ENCODE data around the gene KAZN. TPM values are rescaled to one million over a fixed set of nuclear protein-coding genes. Genes with fewer than 3 reads are reported as not detected.

The KAZN gene
- total and polyA plus RNA-seq, 3 donors from 2014 or later: 12.1 to 14.6 (median 13.8) TPM

- no peak for TF ChIP-seq CTCF (IDR thresholded peaks at IDR 0.05)
- TF ChIP-seq POLR2A (IDR thresholded peaks at IDR 0.05): no peak
- Histone ChIP-seq H3K27ac (no peak overlapping the region), H3K9me3 (no peaks in the 10 kb centered on the region), H3K36me3 (ENCODE audit: low read depth, missing control alignments) (no peaks in the 10 kb centered on the region), H3K4me3 (no peak overlapping the region), H3K27me3 (no peaks in the 10 kb centered on the region), H3K4me1 (no peaks in the 10 kb centered on the region)
- no peak for DNase-seq
- WGBS, 2 donors: 86 to 95% methylated on average over 3 of the region's 3 CpGs
- intact Hi-C loops (cut with DNase I; ENCODE audit: low total_unique reads): no loop called here
Measured at GRCh38 chr1:14872762-14873161, 274.3 kb downstream of the KAZN start.

- no peak overlapping the region for H3K4me3 ChIP-seq
- H3K36me3 ChIP-seq (ENCODE audit: low read depth, missing control alignments): no peaks in the 10 kb centered on the region
- 74 to 79% methylated on average over 4 of the region's 4 CpGs for WGBS, 2 donors
- H3K4me1 ChIP-seq: no peaks in the 10 kb centered on the region
- TF ChIP-seq CTCF (IDR thresholded peaks at IDR 0.05) (no peak), POLR2A (IDR thresholded peaks at IDR 0.05) (no peak)
- DNase-seq: no peak
- H3K27ac ChIP-seq: no peak overlapping the region
- intact Hi-C loops (cut with DNase I; ENCODE audit: low total_unique reads): no loop called here
- no peaks in the 10 kb centered on the region for H3K9me3 ChIP-seq
- no peaks in the 10 kb centered on the region for H3K27me3 ChIP-seq
Measured at GRCh38 chr1:14873677-14874076, 275.2 kb downstream of the KAZN start.

- Histone ChIP-seq H3K9me3 (no peaks in the 10 kb centered on the region), H3K27ac (no peak overlapping the region), H3K27me3 (no peaks in the 10 kb centered on the region), H3K36me3 (ENCODE audit: low read depth, missing control alignments) (no peaks in the 10 kb centered on the region), H3K4me3 (no peak overlapping the region), H3K4me1 (no peaks in the 10 kb centered on the region)
- TF ChIP-seq CTCF (IDR thresholded peaks at IDR 0.05): no peak
- TF ChIP-seq POLR2A (IDR thresholded peaks at IDR 0.05): no peak
- WGBS, 2 donors: 68 to 71% methylated on average over 10 to 11 of the region's 11 CpGs
- intact Hi-C loops (cut with DNase I; ENCODE audit: low total_unique reads): no loop called here
- DNase-seq: no peak
Measured at GRCh38 chr1:14875524-14876509, 277.3 kb downstream of the KAZN start.

- intact Hi-C loops (cut with DNase I; ENCODE audit: low total_unique reads): no loop called here
- Histone ChIP-seq H3K27me3 (no peaks in the 10 kb centered on the region), H3K27ac (no peak overlapping the region), H3K9me3 (no peaks in the 10 kb centered on the region), H3K4me1 (no peaks in the 10 kb centered on the region), H3K36me3 (ENCODE audit: low read depth, missing control alignments) (no peaks in the 10 kb centered on the region), H3K4me3 (no peak overlapping the region)
- DNase-seq: no peak
- TF ChIP-seq CTCF (IDR thresholded peaks at IDR 0.05) (no peak), POLR2A (IDR thresholded peaks at IDR 0.05) (no peak)
- WGBS, 2 donors: 100% methylated on average over 1 of the region's 1 CpG
Measured at GRCh38 chr1:14876747-14877146, 278.3 kb downstream of the KAZN start.

Data from testis (tissue), 3 donors.